Keratinocyte (primary cell): ENCODE measurements around the gene TPRN. TPM values are rescaled to one million over a fixed set of nuclear protein-coding genes. Genes with fewer than 3 reads are reported as not detected.

Source experiments
- DNase-seq: peaks from one replicate; pipeline ENCODE4 v3.0.0-alpha.2; 2011; ENCODE audit warnings: low read depth, missing footprints, low spot score
- FAIRE-seq: peaks from 2 replicates; lab custom pipeline; 2011; peaks lifted over from hg19 to GRCh38; lab: Jason Lieb, UNC
- H2AFZ ChIP-seq: 2 replicates; pipeline ENCODE4 v1.6.0; 2012; ENCODE audit warnings: low read length, control low read depth, inconsistent platforms; ENCODE audit not compliant: control insufficient read depth
- H3K27ac ChIP-seq: 2 replicates; pipeline ENCODE4 v1.5.1; 2011; ENCODE audit warnings: low read length; ENCODE audit not compliant: control insufficient read depth, insufficient read depth
- H3K27me3 ChIP-seq: 3 replicates; pipeline ENCODE4 v1.6.0; 2011; ENCODE audit warnings: low read length; ENCODE audit not compliant: control insufficient read depth, insufficient read depth; ENCODE audit errors: extremely low read depth
- H3K36me3 ChIP-seq, 2 experiments: 2 replicates in 1 of 2; 3 replicates in 1 of 2; pipeline ENCODE4 v1.5.1; 2011; ENCODE audit warnings: low read length in 2 of 2, mild to moderate bottlenecking in 1 of 2; ENCODE audit not compliant: control insufficient read depth in 2 of 2, insufficient read depth in 2 of 2; ENCODE audit errors: extremely low read depth in 1 of 2
- H3K4me1 ChIP-seq: 3 replicates; pipeline ENCODE4 v1.5.1; 2011; ENCODE audit warnings: low read length; ENCODE audit not compliant: control insufficient read depth, insufficient read depth; ENCODE audit errors: extremely low read depth
- H3K4me2 ChIP-seq: 3 replicates; pipeline ENCODE4 v1.6.0; 2011; ENCODE audit warnings: low read depth, low read length; ENCODE audit not compliant: control insufficient read depth, insufficient read depth; ENCODE audit errors: extremely low read depth
- H3K4me3 ChIP-seq, 3 experiments: fragments of 200-600 bp in 1 of 3; sonication (generic) in 1 of 3; 2 replicates in 2 of 3; 3 replicates in 1 of 3; pipeline ENCODE4 v1.5.1; 2011 to 2016; ENCODE audit warnings: low read length in 3 of 3, mild to moderate bottlenecking in 3 of 3, control low read depth in 2 of 3, inconsistent platforms in 1 of 3, low read depth in 1 of 3, mixed read lengths in 1 of 3, mixed run types in 1 of 3, moderate library complexity in 1 of 3; ENCODE audit not compliant: control insufficient read depth in 2 of 3, insufficient read depth in 2 of 3; ENCODE audit errors: extremely low read depth in 1 of 3
- H3K79me2 ChIP-seq: 2 replicates; pipeline ENCODE4 v1.6.0; 2012; ENCODE audit warnings: low read length; ENCODE audit not compliant: control insufficient read depth, insufficient read depth
- H3K9ac ChIP-seq: 3 replicates; pipeline ENCODE4 v1.6.0; 2011; ENCODE audit warnings: low read length; ENCODE audit not compliant: control insufficient read depth, insufficient read depth; ENCODE audit errors: extremely low read depth
- H3K9me1 ChIP-seq: 3 replicates; pipeline ENCODE4 v1.6.0; 2011; ENCODE audit warnings: low read length; ENCODE audit not compliant: control insufficient read depth, insufficient read depth; ENCODE audit errors: extremely low read depth
- H3K9me3 ChIP-seq: 2 replicates; pipeline ENCODE4 v1.5.1; 2012; ENCODE audit warnings: low read depth, low read length; ENCODE audit not compliant: control insufficient read depth
- H4K20me1 ChIP-seq: 3 replicates; pipeline ENCODE4 v1.6.0; 2011; ENCODE audit warnings: low read length; ENCODE audit not compliant: control insufficient read depth, insufficient read depth; ENCODE audit errors: extremely low read depth
- EZH2 ChIP-seq: IDR thresholded peaks from one replicate; pipeline ENCODE4 v1.6.1; 2012; ENCODE audit warnings: inconsistent platforms, mild to moderate bottlenecking, low read length, moderate library complexity
- dilution Hi-C: fragments of 300-500 bp; cut with MboI; formaldehyde crosslinking; loops from one replicate; pipeline ENCODE4 v1.7.0; 2020; ENCODE audit warnings: low sequenced_read_pairs; ENCODE audit not compliant: extremely low pct_ligation_motif_present
- polyA plus RNA-seq, 5 experiments: library from polyadenylated mRNA; depleted of rRNA in 3 of 5; stranded (reverse) in 3 of 5; stranded (forward) in 1 of 5; unstranded in 1 of 5; fragments of >200 nt; gene quantifications; 1 replicate in 1 of 5; 2 replicates in 3 of 5; 3 replicates in 1 of 5; pipeline versions ENCODE4 v1.2.1 to v1.2.3, GENCODE V29; 2011 to 2012; ENCODE audit warnings: missing spikeins in 2 of 5, low read depth in 1 of 5, low replicate concordance in 1 of 5
- TF ChIP-seq, protein P1 (sequence below), 3 experiments: IDR thresholded peaks in 1 of 3; conservative IDR thresholded peaks in 1 of 3; optimal IDR thresholded peaks in 1 of 3; 2 replicates in 2 of 3; 3 replicates in 1 of 3; pipeline versions ENCODE3 to v1.5.1; 2011; ENCODE audit warnings: low read length in 3 of 3, mild to moderate bottlenecking in 3 of 3, moderate library complexity in 2 of 3, control low read depth in 1 of 3, inconsistent platforms in 1 of 3; ENCODE audit not compliant: insufficient read depth in 2 of 3; ENCODE audit errors: extremely low read depth in 1 of 3

The TPRN gene
- polyA plus RNA-seq, 1 donor (not counting 4 experiments of a cell fraction or from before 2014, with no cell fraction given), result 1.1 TPM

DNA sequence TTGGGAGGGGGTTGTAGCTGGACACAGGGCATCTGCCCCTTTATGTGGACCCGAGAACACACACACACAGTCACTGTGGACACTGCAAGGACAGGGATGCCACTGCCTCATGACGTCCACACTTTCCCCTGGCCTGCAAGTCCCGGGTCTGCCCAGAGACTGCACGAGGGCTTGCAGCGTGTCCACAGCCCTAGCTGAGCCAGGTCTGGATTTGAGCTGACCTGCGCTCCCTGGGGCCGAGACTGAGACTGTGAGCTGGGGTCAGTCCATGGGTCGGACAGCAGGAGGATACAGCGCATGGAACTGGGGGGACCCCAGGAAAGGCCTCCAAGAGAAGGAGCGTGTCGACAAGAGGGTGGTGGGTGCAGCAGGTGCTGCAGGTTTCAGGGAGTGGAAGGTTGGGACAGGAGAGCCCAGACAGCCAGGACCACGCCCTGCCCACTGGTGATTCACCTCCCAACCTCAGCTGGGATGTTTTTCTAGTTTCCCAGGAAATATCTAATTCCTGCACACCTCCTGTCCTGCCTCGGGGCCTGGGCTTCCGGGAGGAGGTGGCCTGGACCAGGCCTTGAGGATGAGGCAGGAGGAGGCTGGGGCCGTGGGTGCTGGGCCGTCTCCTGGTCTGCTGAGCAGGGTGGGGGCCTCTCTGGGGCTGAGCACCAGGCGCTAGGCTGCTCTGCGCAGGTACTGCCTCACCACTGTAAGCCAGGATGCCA lies 26.0 kb upstream of the TPRN start:
- no peak for TF ChIP-seq EZH2
- TF ChIP-seq, protein P1, sequence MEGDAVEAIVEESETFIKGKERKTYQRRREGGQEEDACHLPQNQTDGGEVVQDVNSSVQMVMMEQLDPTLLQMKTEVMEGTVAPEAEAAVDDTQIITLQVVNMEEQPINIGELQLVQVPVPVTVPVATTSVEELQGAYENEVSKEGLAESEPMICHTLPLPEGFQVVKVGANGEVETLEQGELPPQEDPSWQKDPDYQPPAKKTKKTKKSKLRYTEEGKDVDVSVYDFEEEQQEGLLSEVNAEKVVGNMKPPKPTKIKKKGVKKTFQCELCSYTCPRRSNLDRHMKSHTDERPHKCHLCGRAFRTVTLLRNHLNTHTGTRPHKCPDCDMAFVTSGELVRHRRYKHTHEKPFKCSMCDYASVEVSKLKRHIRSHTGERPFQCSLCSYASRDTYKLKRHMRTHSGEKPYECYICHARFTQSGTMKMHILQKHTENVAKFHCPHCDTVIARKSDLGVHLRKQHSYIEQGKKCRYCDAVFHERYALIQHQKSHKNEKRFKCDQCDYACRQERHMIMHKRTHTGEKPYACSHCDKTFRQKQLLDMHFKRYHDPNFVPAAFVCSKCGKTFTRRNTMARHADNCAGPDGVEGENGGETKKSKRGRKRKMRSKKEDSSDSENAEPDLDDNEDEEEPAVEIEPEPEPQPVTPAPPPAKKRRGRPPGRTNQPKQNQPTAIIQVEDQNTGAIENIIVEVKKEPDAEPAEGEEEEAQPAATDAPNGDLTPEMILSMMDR (optimal IDR thresholded peaks at IDR 0.05 in 1 of 3, IDR thresholded peaks at IDR 0.05 in 1 of 3, conservative IDR thresholded peaks at IDR 0.05 in 1 of 3; ENCODE audit: extremely low read depth in 1 of 3, insufficient read depth in 2 of 3, low read length in 3 of 3), result no peak
- dilution Hi-C loops, result no loop called here
- no peak overlapping the region for H3K4me3 ChIP-seq
- peaks cover 40% of the 10 kb centered on the region for H3K4me1 ChIP-seq
- no peaks in the 10 kb centered on the region for H3K9me3 ChIP-seq
- H3K79me2 ChIP-seq, result no peaks in the 10 kb centered on the region
- H3K27me3 ChIP-seq, result peaks cover 3% of the 10 kb centered on the region
- peak overlapping the region; percentile 25 for H3K27ac ChIP-seq
- H3K4me2 ChIP-seq, result peak overlapping the region; percentile 69
- DNase-seq, result no peak
- H3K36me3 ChIP-seq, result no peaks in the 10 kb centered on the region
- H3K9me1 ChIP-seq, result no peaks in the 10 kb centered on the region
- peak; percentile 61 for FAIRE-seq
- peak overlapping the region; percentile 80 for H2AFZ ChIP-seq
- H3K9ac ChIP-seq, result peak overlapping the region; percentile 41
- no peaks in the 10 kb centered on the region for H4K20me1 ChIP-seq

DNA sequence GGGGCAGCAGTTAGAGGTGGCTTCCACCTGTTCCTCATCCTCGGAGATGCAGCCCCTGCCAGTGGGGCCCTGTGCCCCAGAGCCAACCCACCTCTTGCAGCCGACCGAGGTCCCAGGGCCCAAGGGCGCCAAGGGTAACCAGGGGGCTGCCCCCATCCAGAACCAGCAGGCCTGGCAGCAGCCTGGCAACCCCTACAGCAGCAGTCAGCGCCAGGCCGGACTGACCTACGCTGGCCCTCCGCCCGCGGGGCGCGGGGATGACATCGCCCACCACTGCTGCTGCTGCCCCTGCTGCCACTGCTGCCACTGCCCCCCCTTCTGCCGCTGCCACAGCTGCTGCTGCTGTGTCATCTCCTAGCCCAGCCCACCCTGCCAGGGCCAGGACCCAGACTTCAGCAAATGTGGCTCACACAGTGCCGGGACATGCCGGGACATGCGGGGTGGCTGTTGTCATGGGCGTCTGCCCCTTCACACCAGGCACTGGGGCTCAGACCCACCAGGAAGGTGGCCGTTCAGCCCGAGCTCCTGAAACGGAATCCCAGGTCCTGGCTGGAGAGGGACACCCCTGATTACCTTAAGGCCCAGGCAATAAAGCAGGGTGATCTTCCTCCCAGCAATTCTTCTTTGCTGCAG lies 25.3 kb upstream of the TPRN start:
- Histone ChIP-seq H3K9me1 (no peaks in the 10 kb centered on the region), H3K36me3 (no peaks in the 10 kb centered on the region), H3K4me2 (peak overlapping the region; percentile 69), H3K27ac (peak overlapping the region; percentile 25), H3K79me2 (no peaks in the 10 kb centered on the region), H2AFZ (no peak overlapping the region), H3K4me3 (no peak overlapping the region), H4K20me1 (no peaks in the 10 kb centered on the region), H3K9me3 (no peaks in the 10 kb centered on the region), H3K27me3 (peaks cover 3% of the 10 kb centered on the region), H3K9ac (no peak overlapping the region), H3K4me1 (peaks cover 40% of the 10 kb centered on the region)
- dilution Hi-C loops, result no loop called here
- no peak for TF ChIP-seq EZH2
- TF ChIP-seq, protein P1 (optimal IDR thresholded peaks at IDR 0.05 in 1 of 3, IDR thresholded peaks at IDR 0.05 in 1 of 3, conservative IDR thresholded peaks at IDR 0.05 in 1 of 3; ENCODE audit: extremely low read depth in 1 of 3, insufficient read depth in 2 of 3, low read length in 3 of 3), result no peak
- FAIRE-seq (no peak), DNase-seq (no peak)
